ENCODE data around the gene DNAH14. TPM values are rescaled to one million over a fixed set of nuclear protein-coding genes. Genes with fewer than 3 reads are reported as not detected.
"Not testable (repeated sequence)": the region's sequence is repeated elsewhere in the genome, so short reads cannot be mapped to it uniquely, and the experiment has no call there.

DNAH14 gene
- total RNA-seq, 1 donor from 2014 or later = 3.0 TPM

- no peak for TF ChIP-seq CTCF (IDR thresholded peaks at IDR 0.05; ENCODE audit: borderline replicate concordance)
- Histone ChIP-seq H3K36me3 (no peaks in the 10 kb centered on the region), H3K4me3 (no peak overlapping the region), H3K27ac (replicated peaks) (no peak overlapping the region), H3K9me3 (replicated peaks) (peaks cover 8% of the 10 kb centered on the region), H3K27me3 (ENCODE audit: low read depth) (peaks cover 57% of the 10 kb centered on the region), H3K4me1 (no peaks in the 10 kb centered on the region)
- no peak for DNase-seq
- intact Hi-C loops (cut with micrococcal nuclease) = no loop called here
Measured at GRCh38 chr1:224883091-224883490, 46.4 kb upstream of the DNAH14 start.

- no peak for TF ChIP-seq CTCF (IDR thresholded peaks at IDR 0.05; ENCODE audit: borderline replicate concordance)
- Histone ChIP-seq H3K27me3 (ENCODE audit: low read depth) (peaks cover 45% of the 10 kb centered on the region), H3K36me3 (no peaks in the 10 kb centered on the region), H3K9me3 (replicated peaks) (peaks cover 8% of the 10 kb centered on the region), H3K27ac (replicated peaks) (no peak overlapping the region), H3K4me3 (no peak overlapping the region), H3K4me1 (no peaks in the 10 kb centered on the region)
- intact Hi-C loops (cut with micrococcal nuclease) = no loop called here
- no peak for DNase-seq
Measured at GRCh38 chr1:224884361-224884801, 45.1 kb upstream of the DNAH14 start.

GRCh38 chr1:224885376-224885775 lies 44.1 kb upstream of the DNAH14 start:
- H3K4me3 ChIP-seq; DNase-seq; H3K36me3 ChIP-seq; intact Hi-C loops (cut with micrococcal nuclease); H3K9me3 ChIP-seq (replicated peaks); H3K27ac ChIP-seq (replicated peaks); H3K4me1 ChIP-seq: not testable (repeated sequence)
- peaks cover 37% of the 10 kb centered on the region for H3K27me3 ChIP-seq (ENCODE audit: low read depth)

- H3K9me3 ChIP-seq (replicated peaks) = peaks cover 15% of the 10 kb centered on the region
- H3K4me1 ChIP-seq = no peaks in the 10 kb centered on the region
- H3K27ac ChIP-seq (replicated peaks) = no peak overlapping the region
- intact Hi-C loops (cut with micrococcal nuclease) = no loop called here
- H3K36me3 ChIP-seq = no peaks in the 10 kb centered on the region
- no peak for TF ChIP-seq CTCF (IDR thresholded peaks at IDR 0.05; ENCODE audit: borderline replicate concordance)
- no peak overlapping the region for H3K4me3 ChIP-seq
- DNase-seq = no peak
- peaks cover 29% of the 10 kb centered on the region for H3K27me3 ChIP-seq (ENCODE audit: low read depth)
Measured at GRCh38 chr1:224894915-224895314, 34.6 kb upstream of the DNAH14 start.

- H3K36me3 ChIP-seq = no peaks in the 10 kb centered on the region
- DNase-seq = no peak
- intact Hi-C loops (cut with micrococcal nuclease) = no loop called here
- peaks cover 15% of the 10 kb centered on the region for H3K9me3 ChIP-seq (replicated peaks)
- no peak for TF ChIP-seq CTCF (IDR thresholded peaks at IDR 0.05; ENCODE audit: borderline replicate concordance)
- no peak overlapping the region for H3K27ac ChIP-seq (replicated peaks)
- no peaks in the 10 kb centered on the region for H3K4me1 ChIP-seq
- no peak overlapping the region for H3K4me3 ChIP-seq
- peaks cover 39% of the 10 kb centered on the region for H3K27me3 ChIP-seq (ENCODE audit: low read depth)
Measured at GRCh38 chr1:224896130-224896781, 33.2 kb upstream of the DNAH14 start.

GRCh38 chr1:224897529-224898327 lies 31.7 kb upstream of the DNAH14 start:
- no peak for DNase-seq
- Histone ChIP-seq H3K4me1 (no peaks in the 10 kb centered on the region), H3K9me3 (replicated peaks) (peaks cover 15% of the 10 kb centered on the region), H3K4me3 (no peak overlapping the region), H3K27ac (replicated peaks) (no peak overlapping the region), H3K36me3 (no peaks in the 10 kb centered on the region), H3K27me3 (ENCODE audit: low read depth) (peaks cover 41% of the 10 kb centered on the region)
- intact Hi-C loops (cut with micrococcal nuclease) = no loop called here
- no peak for TF ChIP-seq CTCF (IDR thresholded peaks at IDR 0.05; ENCODE audit: borderline replicate concordance)
